Osteoblast (primary cell): ENCODE measurements around the gene ATL1. TPM values are rescaled to one million over a fixed set of nuclear protein-coding genes. Genes with fewer than 3 reads are reported as not detected.

Source experiments
- DNase-seq: peaks from one replicate; pipeline ENCODE4 v3.0.0; 2011; ENCODE audit warnings: low spot score, mixed read lengths; ENCODE audit not compliant: insufficient read length; ENCODE audit errors: missing footprints
- H2AFZ ChIP-seq: 2 replicates; pipeline ENCODE4 v1.6.0; 2011; ENCODE audit warnings: mild to moderate bottlenecking, low read length
- H3K27ac ChIP-seq: 2 replicates; pipeline ENCODE4 v1.5.1; 2011; ENCODE audit warnings: mild to moderate bottlenecking, low read depth, low read length, moderate library complexity
- H3K27me3 ChIP-seq: 2 replicates; pipeline ENCODE4 v1.6.0; 2012; ENCODE audit warnings: mild to moderate bottlenecking, control low read depth, inconsistent platforms, low read length, moderate library complexity; ENCODE audit not compliant: insufficient read depth
- H3K36me3 ChIP-seq: 2 replicates; pipeline ENCODE4 v1.5.1; 2011; ENCODE audit warnings: mild to moderate bottlenecking, low read length, control low read depth, moderate library complexity; ENCODE audit not compliant: insufficient read depth
- H3K4me1 ChIP-seq: 2 replicates; pipeline ENCODE4 v1.5.1; 2011; ENCODE audit warnings: mild to moderate bottlenecking, low read length, control low read depth, moderate library complexity; ENCODE audit not compliant: insufficient read depth
- H3K4me2 ChIP-seq: 2 replicates; pipeline ENCODE4 v1.6.0; 2011; ENCODE audit warnings: mild to moderate bottlenecking, low read length; ENCODE audit not compliant: insufficient read depth
- H3K4me3 ChIP-seq: fragments of 200-600 bp; sonication (generic); 3 replicates; pipeline ENCODE4 v1.5.1; 2012; ENCODE audit warnings: mild to moderate bottlenecking, low read length, inconsistent platforms; ENCODE audit not compliant: insufficient read depth
- H3K79me2 ChIP-seq: 2 replicates; pipeline ENCODE4 v1.6.0; 2012; ENCODE audit warnings: mild to moderate bottlenecking, low read length, control low read depth, inconsistent platforms; ENCODE audit not compliant: insufficient read depth
- H3K9me3 ChIP-seq: 2 replicates; pipeline ENCODE4 v1.5.1; 2011; ENCODE audit warnings: low read depth, low read length, control low read depth
- H4K20me1 ChIP-seq: 2 replicates; pipeline ENCODE4 v1.6.0; 2012; ENCODE audit warnings: mild to moderate bottlenecking, low read length, control low read depth; ENCODE audit not compliant: insufficient read depth
- total RNA-seq: library from RNA; depleted of rRNA; stranded (reverse); fragments of >200 nt; gene quantifications from 2 replicates; pipeline ENCODE4 v1.2.3, GENCODE V29; 2012
- TF ChIP-seq, protein P1 (sequence below): IDR thresholded peaks from 2 replicates; pipeline ENCODE4 v1.5.1; 2011; ENCODE audit warnings: mild to moderate bottlenecking, low read depth, low read length, moderate library complexity; ENCODE audit errors: extremely low read depth

The ATL1 gene
- total RNA-seq, 1 donor = 6.5 TPM

GRCh38 chr14:50669441-50669986 is 109.6 kb downstream of the ATL1 start:
- DNase-seq = no peak
- Histone ChIP-seq H3K4me1 (no peaks in the 10 kb centered on the region), H3K27me3 (no peaks in the 10 kb centered on the region), H3K36me3 (peaks cover 4% of the 10 kb centered on the region), H3K27ac (no peak overlapping the region), H3K9me3 (no peaks in the 10 kb centered on the region), H4K20me1 (no peaks in the 10 kb centered on the region), H3K4me2 (no peak overlapping the region), H2AFZ (peak overlapping the region; percentile 11), H3K4me3 (no peak overlapping the region), H3K79me2 (peaks cover 31% of the 10 kb centered on the region)
- TF ChIP-seq, protein P1, sequence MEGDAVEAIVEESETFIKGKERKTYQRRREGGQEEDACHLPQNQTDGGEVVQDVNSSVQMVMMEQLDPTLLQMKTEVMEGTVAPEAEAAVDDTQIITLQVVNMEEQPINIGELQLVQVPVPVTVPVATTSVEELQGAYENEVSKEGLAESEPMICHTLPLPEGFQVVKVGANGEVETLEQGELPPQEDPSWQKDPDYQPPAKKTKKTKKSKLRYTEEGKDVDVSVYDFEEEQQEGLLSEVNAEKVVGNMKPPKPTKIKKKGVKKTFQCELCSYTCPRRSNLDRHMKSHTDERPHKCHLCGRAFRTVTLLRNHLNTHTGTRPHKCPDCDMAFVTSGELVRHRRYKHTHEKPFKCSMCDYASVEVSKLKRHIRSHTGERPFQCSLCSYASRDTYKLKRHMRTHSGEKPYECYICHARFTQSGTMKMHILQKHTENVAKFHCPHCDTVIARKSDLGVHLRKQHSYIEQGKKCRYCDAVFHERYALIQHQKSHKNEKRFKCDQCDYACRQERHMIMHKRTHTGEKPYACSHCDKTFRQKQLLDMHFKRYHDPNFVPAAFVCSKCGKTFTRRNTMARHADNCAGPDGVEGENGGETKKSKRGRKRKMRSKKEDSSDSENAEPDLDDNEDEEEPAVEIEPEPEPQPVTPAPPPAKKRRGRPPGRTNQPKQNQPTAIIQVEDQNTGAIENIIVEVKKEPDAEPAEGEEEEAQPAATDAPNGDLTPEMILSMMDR = no peak

DNA sequence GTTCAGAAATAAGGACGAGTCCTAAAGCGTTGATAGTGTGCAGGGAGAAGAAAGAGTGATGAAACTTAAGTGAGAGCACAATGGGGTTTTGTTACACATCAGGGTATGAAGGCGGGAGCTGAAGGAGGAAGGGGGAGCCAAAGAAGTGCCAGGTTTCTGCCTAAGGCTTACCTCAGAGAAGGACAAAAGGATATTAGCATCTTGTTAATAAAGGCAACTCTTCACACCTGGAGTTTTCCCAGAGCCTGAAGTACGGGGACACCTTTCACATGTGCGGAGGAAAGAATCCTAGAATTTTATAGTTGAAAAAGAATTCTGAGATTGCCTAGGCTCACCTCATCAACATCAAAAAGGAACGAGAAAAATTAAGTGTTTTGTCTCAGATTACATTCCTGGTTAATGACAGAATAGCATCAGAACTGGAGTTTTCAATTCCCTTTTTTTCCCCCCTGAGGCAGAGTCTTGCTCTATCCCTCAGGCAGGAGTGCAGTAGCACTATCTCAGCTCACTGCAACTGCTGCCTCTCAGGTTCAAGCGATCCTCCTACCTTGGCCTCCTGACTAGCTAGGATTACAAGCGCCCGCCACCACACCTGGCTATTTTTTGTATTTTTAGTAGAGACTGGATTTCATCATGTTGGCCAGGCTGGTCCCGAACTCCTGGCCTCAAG is 110.4 kb downstream of the ATL1 start:
- Histone ChIP-seq H3K4me3 (no peak overlapping the region), H3K4me2 (no peak overlapping the region), H3K4me1 (peaks cover 5% of the 10 kb centered on the region), H2AFZ (no peak overlapping the region), H3K36me3 (no peaks in the 10 kb centered on the region), H3K27ac (no peak overlapping the region), H3K79me2 (peaks cover 25% of the 10 kb centered on the region), H3K27me3 (no peaks in the 10 kb centered on the region), H3K9me3 (no peaks in the 10 kb centered on the region), H4K20me1 (no peaks in the 10 kb centered on the region)
- TF ChIP-seq, protein P1 = no peak
- no peak for DNase-seq

DNA sequence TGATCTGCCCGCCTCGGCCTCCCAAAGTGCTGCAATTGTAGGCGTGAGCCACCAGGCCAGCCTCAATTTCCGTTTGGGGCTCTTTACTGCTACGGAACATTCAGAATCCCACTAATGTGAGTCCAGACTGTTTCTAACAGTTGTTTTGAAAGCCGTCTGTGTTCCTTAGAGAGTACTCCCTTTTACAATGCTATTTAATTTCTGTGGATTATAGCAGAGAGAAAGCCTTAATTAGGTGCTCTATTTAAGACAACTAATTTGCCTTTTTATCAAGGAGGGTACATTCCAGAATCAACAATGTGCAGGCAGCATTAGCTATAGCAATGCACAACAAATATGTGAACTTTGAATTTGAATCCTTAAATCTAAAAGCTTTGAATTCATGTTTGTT is 110.9 kb downstream of the ATL1 start:
- Histone ChIP-seq H3K4me3 (no peak overlapping the region), H3K4me2 (no peak overlapping the region), H3K4me1 (peaks cover 10% of the 10 kb centered on the region), H4K20me1 (no peaks in the 10 kb centered on the region), H3K79me2 (peaks cover 19% of the 10 kb centered on the region), H3K36me3 (no peaks in the 10 kb centered on the region), H3K27ac (no peak overlapping the region), H3K27me3 (no peaks in the 10 kb centered on the region), H3K9me3 (no peaks in the 10 kb centered on the region), H2AFZ (no peak overlapping the region)
- no peak for DNase-seq
- TF ChIP-seq, protein P1 = no peak

GRCh38 chr14:50675597-50675996 is 115.7 kb downstream of the ATL1 start:
- peak overlapping the region; percentile 53 for H3K27ac ChIP-seq
- peak overlapping the region; percentile 75 for H2AFZ ChIP-seq
- H4K20me1 ChIP-seq = no peaks in the 10 kb centered on the region
- no peaks in the 10 kb centered on the region for H3K79me2 ChIP-seq
- peak overlapping the region; percentile 61 for H3K4me2 ChIP-seq
- TF ChIP-seq, protein P1 = no peak
- peaks cover 34% of the 10 kb centered on the region for H3K4me1 ChIP-seq
- peak overlapping the region; percentile 30 for H3K4me3 ChIP-seq
- no peaks in the 10 kb centered on the region for H3K9me3 ChIP-seq
- H3K36me3 ChIP-seq = no peaks in the 10 kb centered on the region
- DNase-seq = no peak
- no peaks in the 10 kb centered on the region for H3K27me3 ChIP-seq
